Measurements from ENCODE around the gene KCNQ5.
A peak's percentile ranks its signal among the peaks of the same experiment; 100 is the strongest.
"Not testable (repeated sequence)": the region's sequence is repeated elsewhere in the genome, so short reads cannot be mapped to it uniquely, and the experiment has no call there.

KCNQ5 gene

GRCh38 chr6:72621291-72622093 is at the start of gene KCNQ5:
Gene KCNQ5, plus strand, starts transcription at chr6:72622064.
- DNase-seq (ENCODE audit: low read depth), result no peak

- no peak for DNase-seq (ENCODE audit: low read depth)
Measured at GRCh38 chr6:72579865-72580264, 42.0 kb upstream of the KCNQ5 start.

GRCh38 chr6:72580281-72580940 is 41.5 kb upstream of the KCNQ5 start:
- DNase-seq (ENCODE audit: low read depth), result peak; percentile 74

GRCh38 chr6:72580950-72581349 is 40.9 kb upstream of the KCNQ5 start:
- DNase-seq (ENCODE audit: low read depth), result not testable (repeated sequence)

- no peak for DNase-seq (ENCODE audit: low read depth)
Measured at GRCh38 chr6:72588155-72588554, 33.7 kb upstream of the KCNQ5 start.

GRCh38 chr6:72589096-72589495 is 32.8 kb upstream of the KCNQ5 start:
- no peak for DNase-seq (ENCODE audit: low read depth)

- no peak for DNase-seq (ENCODE audit: low read depth)
Measured at GRCh38 chr6:72595812-72596211, 26.1 kb upstream of the KCNQ5 start.

- no peak for DNase-seq (ENCODE audit: low read depth)
Measured at GRCh38 chr6:72616406-72617015, 5.4 kb upstream of the KCNQ5 start.

- DNase-seq (ENCODE audit: low read depth), result no peak
Measured at GRCh38 chr6:72617721-72618120, 4.1 kb upstream of the KCNQ5 start.

- DNase-seq (ENCODE audit: low read depth), result no peak
Measured at GRCh38 chr6:72619883-72620696, 1.8 kb upstream of the KCNQ5 start.

- DNase-seq (ENCODE audit: low read depth), result no peak
Measured at GRCh38 chr6:72620871-72621290, 983 bp upstream of the KCNQ5 start.

- DNase-seq (ENCODE audit: low read depth), result no peak
Measured at GRCh38 chr6:72622094-72622940, 453 bp downstream of the KCNQ5 start.

- DNase-seq (ENCODE audit: low read depth), result no peak
Measured at GRCh38 chr6:72623808-72624207, 1.9 kb downstream of the KCNQ5 start.

- DNase-seq (ENCODE audit: low read depth), result no peak
Measured at GRCh38 chr6:72624557-72625160, 2.8 kb downstream of the KCNQ5 start.

- no peak for DNase-seq (ENCODE audit: low read depth)
Measured at GRCh38 chr6:72626126-72626525, 4.3 kb downstream of the KCNQ5 start.

GRCh38 chr6:72627539-72627938 is 5.7 kb downstream of the KCNQ5 start:
- no peak for DNase-seq (ENCODE audit: low read depth)

GRCh38 chr6:72631480-72631879 is 9.6 kb downstream of the KCNQ5 start:
- no peak for DNase-seq (ENCODE audit: low read depth)

GRCh38 chr6:72635636-72636035 is 13.8 kb downstream of the KCNQ5 start:
- DNase-seq (ENCODE audit: low read depth), result no peak

- no peak for DNase-seq (ENCODE audit: low read depth)
Measured at GRCh38 chr6:72636215-72636614, 14.4 kb downstream of the KCNQ5 start.

GRCh38 chr6:72636786-72637185 is 14.9 kb downstream of the KCNQ5 start:
- DNase-seq (ENCODE audit: low read depth), result no peak
